ENCODE data around the gene PLAC8. TPM values are rescaled to one million over a fixed set of nuclear protein-coding genes. Genes with fewer than 3 reads are reported as not detected.

Gene PLAC8
- total RNA-seq (2013) = 238 TPM
- polyA plus RNA-seq (100 to 1,000 TPM; 114 to 626 (median 170) TPM), polyA minus RNA-seq (42.1 and 104 TPM in 2 replicates), total RNA-seq (14.3 to 287 (median 46.3) reads per million in 11 experiments)

- peak within 1 kb of the TSS; percentile 86 to 95 (median 88) for H3K27ac Mint-ChIP-seq
- Histone ChIP-seq H3K9me3 (replicated peaks in 1 of 2; ENCODE audit: control insufficient read depth in 1 of 2, insufficient read depth in 1 of 2, low read length in 2 of 2) (no peaks in the 10 kb centered on the region), H3K4me2 (replicated peaks; ENCODE audit: extremely low read depth, low read length, poor library complexity, severe bottlenecking) (peak within 1 kb of the TSS; percentile 87), H3K4me1 (ENCODE audit: control insufficient read depth in 1 of 2, insufficient read depth in 2 of 2, low read length in 2 of 2) (peaks cover 66 to 77% of the 10 kb centered on the region in 2 donors), H3K79me2 (ENCODE audit: insufficient read depth, low read length) (peaks cover 81% of the 10 kb centered on the region), H3K4me3 (replicated peaks in 1 of 3; ENCODE audit: low read depth in 2 of 3, low read length in 3 of 3) (peak within 1 kb of the TSS; percentile 58 to 90 (median 85)), H3K36me3 (replicated peaks in 1 of 2; ENCODE audit: control insufficient read depth in 1 of 2, insufficient read depth in 2 of 2, low read length in 2 of 2) (no peaks in the 10 kb centered on the region), H4K20me1 (ENCODE audit: insufficient read depth, low read length) (no peaks in the 10 kb centered on the region), H3K27ac (ENCODE audit: low read depth in 1 of 2, low read length in 2 of 2) (peak within 1 kb of the TSS; percentile 87 to 88), H3K27me3 (ENCODE audit: control insufficient read depth in 2 of 2, insufficient read depth in 2 of 2, low read length in 2 of 2) (no peaks in the 10 kb centered on the region), H3K9ac (ENCODE audit: insufficient read depth, low read length, poor library complexity, severe bottlenecking) (peak within 1 kb of the TSS; percentile 58), H2AFZ (ENCODE audit: insufficient read depth, low read depth, low read length, poor library complexity, severe bottlenecking) (peak within 1 kb of the TSS; percentile 85)
- WGBS (ENCODE audit: insufficient coverage) = no CpG with 5 or more reads among the region's 5 CpGs
- no peaks in the 10 kb centered on the region for H3K36me3 Mint-ChIP-seq
- H3K4me3 Mint-ChIP-seq = peak within 1 kb of the TSS; percentile 84 to 92
- H3K27me3 Mint-ChIP-seq (ENCODE audit: low read depth in 3 of 3) = peaks cover 0 to 4% (median 0%) of the 10 kb centered on the region in 3 donors
- TF ChIP-seq, protein P1, sequence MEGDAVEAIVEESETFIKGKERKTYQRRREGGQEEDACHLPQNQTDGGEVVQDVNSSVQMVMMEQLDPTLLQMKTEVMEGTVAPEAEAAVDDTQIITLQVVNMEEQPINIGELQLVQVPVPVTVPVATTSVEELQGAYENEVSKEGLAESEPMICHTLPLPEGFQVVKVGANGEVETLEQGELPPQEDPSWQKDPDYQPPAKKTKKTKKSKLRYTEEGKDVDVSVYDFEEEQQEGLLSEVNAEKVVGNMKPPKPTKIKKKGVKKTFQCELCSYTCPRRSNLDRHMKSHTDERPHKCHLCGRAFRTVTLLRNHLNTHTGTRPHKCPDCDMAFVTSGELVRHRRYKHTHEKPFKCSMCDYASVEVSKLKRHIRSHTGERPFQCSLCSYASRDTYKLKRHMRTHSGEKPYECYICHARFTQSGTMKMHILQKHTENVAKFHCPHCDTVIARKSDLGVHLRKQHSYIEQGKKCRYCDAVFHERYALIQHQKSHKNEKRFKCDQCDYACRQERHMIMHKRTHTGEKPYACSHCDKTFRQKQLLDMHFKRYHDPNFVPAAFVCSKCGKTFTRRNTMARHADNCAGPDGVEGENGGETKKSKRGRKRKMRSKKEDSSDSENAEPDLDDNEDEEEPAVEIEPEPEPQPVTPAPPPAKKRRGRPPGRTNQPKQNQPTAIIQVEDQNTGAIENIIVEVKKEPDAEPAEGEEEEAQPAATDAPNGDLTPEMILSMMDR (IDR thresholded peaks at IDR 0.05) = no peak
- H3K4me1 Mint-ChIP-seq = peaks cover 62% of the 10 kb centered on the region
- intact Hi-C loops (cut with micrococcal nuclease) = loop anchor here (2.0 to 5.0 kb wide), 2 partner anchors 83 to 136 kb away; no protein-coding TSS in a partner anchor
- peak in 2 of 3 donors; percentile 29 to 41 for DNase-seq
- peaks cover 0 to 2% (median 0%) of the 10 kb centered on the region in 7 donors for H3K9me3 Mint-ChIP-seq
Observed at GRCh38 chr4:83114576-83114975, at the start of gene PLAC8. Gene PLAC8 (minus strand): TSS chr4:83114729. CDS start chr4:83107921, 6,808 bp downstream.

DNA sequence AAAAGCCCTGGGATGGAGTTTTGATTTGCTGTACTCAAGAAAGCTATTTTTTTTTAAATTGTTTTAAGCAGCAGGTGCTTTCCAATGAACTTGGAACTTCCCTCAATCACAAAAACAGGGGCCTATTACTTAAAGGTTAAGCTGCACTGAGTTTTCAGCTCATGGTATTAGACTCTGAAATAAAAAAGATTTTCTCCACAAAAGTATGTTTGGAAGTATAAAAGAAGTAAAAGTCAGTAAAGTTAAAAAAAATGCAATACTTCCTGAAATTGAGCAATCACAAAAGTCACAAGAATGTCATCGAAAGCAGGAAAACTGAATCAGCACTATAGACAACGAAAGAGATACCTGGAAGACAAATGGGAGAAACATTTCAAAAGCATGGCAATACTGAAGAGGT, 38.9 kb upstream of the PLAC8 start:
- peak overlapping the region in 1 of 2 donors; percentile 80 for H3K4me3 Mint-ChIP-seq
- peak in 2 of 3 donors; percentile 58 to 66 for DNase-seq
- no peaks in the 10 kb centered on the region for H3K9me3 ChIP-seq (replicated peaks in 1 of 2; ENCODE audit: control insufficient read depth in 1 of 2, insufficient read depth in 1 of 2, low read length in 2 of 2)

More for the DNA sequence above, 38.9 kb upstream of the PLAC8 start:
- H3K4me2 ChIP-seq (replicated peaks; ENCODE audit: extremely low read depth, low read length, poor library complexity, severe bottlenecking) = peak overlapping the region; percentile 60
- Mint-ChIP-seq H3K27me3 (ENCODE audit: low read depth in 3 of 3) (peaks cover 0 to 4% (median 0%) of the 10 kb centered on the region in 3 donors), H3K36me3 (peaks cover 0 to 4% of the 10 kb centered on the region in 2 donors), H3K4me1 (peaks cover 62% of the 10 kb centered on the region), H3K27ac (peak overlapping the region; percentile 56 to 93 (median 71)), H3K9me3 (peaks cover 0 to 7% (median 4%) of the 10 kb centered on the region in 7 donors)
- peak overlapping the region in 1 of 3 experiments; percentile 41 for H3K4me3 ChIP-seq (replicated peaks in 1 of 3; ENCODE audit: low read depth in 2 of 3, low read length in 3 of 3)
- H3K36me3 ChIP-seq (replicated peaks in 1 of 2; ENCODE audit: control insufficient read depth in 1 of 2, insufficient read depth in 2 of 2, low read length in 2 of 2) = no peaks in the 10 kb centered on the region
- H3K27ac ChIP-seq (ENCODE audit: low read depth in 1 of 2, low read length in 2 of 2) = peak overlapping the region; percentile 57 to 82
- WGBS (ENCODE audit: insufficient coverage) = 0% methylated on average over 1 of the region's 2 CpGs
- TF ChIP-seq, protein P1 (IDR thresholded peaks at IDR 0.05) = no peak
- peaks cover 58% of the 10 kb centered on the region in 2 donors for H3K4me1 ChIP-seq (ENCODE audit: control insufficient read depth in 1 of 2, insufficient read depth in 2 of 2, low read length in 2 of 2)
- H3K79me2 ChIP-seq (ENCODE audit: insufficient read depth, low read length) = no peaks in the 10 kb centered on the region
- intact Hi-C loops (cut with micrococcal nuclease) = no loop called here
- H3K9ac ChIP-seq (ENCODE audit: insufficient read depth, low read length, poor library complexity, severe bottlenecking) = no peak overlapping the region
- H3K27me3 ChIP-seq (ENCODE audit: control insufficient read depth in 2 of 2, insufficient read depth in 2 of 2, low read length in 2 of 2) = no peaks in the 10 kb centered on the region
- H2AFZ ChIP-seq (ENCODE audit: insufficient read depth, low read depth, low read length, poor library complexity, severe bottlenecking) = no peak overlapping the region
- H4K20me1 ChIP-seq (ENCODE audit: insufficient read depth, low read length) = no peaks in the 10 kb centered on the region

Measured in CD14-positive monocyte (primary cell).